Stimulated activated naive B cell treated with anti-CD40 and anti-IgM and Interleukin-4, amounts not matched to agents 10 μg/mL and 1 μg/mL and 100 μg/mL, for 72 hours (primary cell): ENCODE results near the gene IGFBP1.

Source experiments
- ATAC-seq, 2 donors: fragments of 150-1000 bp; cut with Tn5 transposase; replicated peaks; 2 replicates each; pipeline ENCODE4 v1.10.0; 2021; ENCODE audit warnings: moderate library complexity in 1 of 2
- DNase-seq: peaks from one replicate; pipeline ENCODE4 v3.0.0; 2021
- H3K27ac Mint-ChIP-seq: one replicate; pipeline ENCODE4 v1.8.0; 2022; ENCODE audit warnings: mild to moderate bottlenecking, mixed read lengths
- H3K27me3 Mint-ChIP-seq, 2 donors: one replicate each; pipeline ENCODE4 v1.8.0; 2022; ENCODE audit warnings: mixed read lengths in 2 of 2
- H3K36me3 Mint-ChIP-seq, 2 donors: one replicate each; pipeline ENCODE4 v1.8.0; 2022; ENCODE audit warnings: mixed read lengths in 2 of 2, mild to moderate bottlenecking in 1 of 2
- H3K4me1 Mint-ChIP-seq, 2 donors: one replicate each; pipeline ENCODE4 v1.8.0; 2022; ENCODE audit warnings: mixed read lengths in 2 of 2, mild to moderate bottlenecking in 1 of 2
- H3K4me3 Mint-ChIP-seq, 2 donors: one replicate each; pipeline ENCODE4 v1.8.0; 2022; ENCODE audit warnings: mild to moderate bottlenecking in 2 of 2, mixed read lengths in 2 of 2, moderate library complexity in 1 of 2
- H3K9me3 Mint-ChIP-seq, 2 donors: one replicate each; pipeline ENCODE4 v1.8.0; 2022; ENCODE audit warnings: mixed read lengths in 2 of 2, mild to moderate bottlenecking in 1 of 2

The IGFBP1 gene

DNA sequence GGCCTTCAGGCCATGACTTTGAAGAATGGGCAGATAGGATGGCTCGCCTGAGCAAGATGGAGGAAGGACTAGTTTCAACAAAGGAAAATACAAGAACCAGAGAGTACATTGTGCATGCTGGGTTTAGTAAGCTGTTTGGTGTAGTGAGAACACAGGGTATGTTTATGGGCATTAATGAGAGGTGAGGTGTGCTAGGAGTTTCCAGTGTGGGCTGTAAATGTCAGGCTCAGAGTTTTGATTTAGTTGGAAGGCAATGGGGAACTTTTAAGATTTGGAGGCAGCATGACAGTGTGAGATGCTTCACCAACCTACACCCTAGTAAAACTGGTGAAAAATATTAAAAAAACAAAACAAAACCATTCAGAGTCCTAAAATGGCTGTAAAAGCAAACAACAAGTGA lies 13.3 kb downstream of the IGFBP1 start:
- peaks cover 3% of the 10 kb centered on the region in 2 donors for H3K9me3 Mint-ChIP-seq
- peaks cover 0 to 3% of the 10 kb centered on the region in 2 donors for H3K4me1 Mint-ChIP-seq
- H3K27me3 Mint-ChIP-seq, result peaks cover 17 to 26% of the 10 kb centered on the region in 2 donors
- DNase-seq (no peak), ATAC-seq (peak; percentile 53 to 68)
- no peak overlapping the region for H3K27ac Mint-ChIP-seq
- H3K36me3 Mint-ChIP-seq, result no peaks in the 10 kb centered on the region
- no peak overlapping the region for H3K4me3 Mint-ChIP-seq

DNA sequence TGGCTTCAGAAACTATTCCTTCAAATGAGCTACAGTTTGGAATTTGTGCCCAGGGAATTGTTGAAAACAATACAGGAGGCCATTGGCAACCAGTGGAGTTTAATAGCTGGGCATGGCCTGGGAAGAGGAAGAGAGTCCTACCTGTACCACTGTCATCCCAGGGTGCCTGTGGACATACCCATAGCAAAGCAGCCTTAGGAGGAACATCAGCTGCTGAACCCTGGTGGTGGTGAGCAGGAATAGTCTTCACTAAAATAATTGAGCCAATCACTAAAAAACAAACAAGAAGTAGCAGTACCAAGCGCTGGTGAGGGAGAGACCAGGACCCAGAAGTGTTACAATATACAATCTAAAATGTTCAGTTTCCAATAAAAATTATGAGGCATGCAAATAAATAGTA lies 14.5 kb downstream of the IGFBP1 start:
- DNase-seq, result no peak
- H3K27ac Mint-ChIP-seq, result no peak overlapping the region
- H3K27me3 Mint-ChIP-seq, result peaks cover 17 to 23% of the 10 kb centered on the region in 2 donors
- no peak for ATAC-seq
- H3K4me1 Mint-ChIP-seq, result peaks cover 0 to 3% of the 10 kb centered on the region in 2 donors
- H3K36me3 Mint-ChIP-seq, result no peaks in the 10 kb centered on the region
- peaks cover 3% of the 10 kb centered on the region in 2 donors for H3K9me3 Mint-ChIP-seq
- no peak overlapping the region for H3K4me3 Mint-ChIP-seq

DNA sequence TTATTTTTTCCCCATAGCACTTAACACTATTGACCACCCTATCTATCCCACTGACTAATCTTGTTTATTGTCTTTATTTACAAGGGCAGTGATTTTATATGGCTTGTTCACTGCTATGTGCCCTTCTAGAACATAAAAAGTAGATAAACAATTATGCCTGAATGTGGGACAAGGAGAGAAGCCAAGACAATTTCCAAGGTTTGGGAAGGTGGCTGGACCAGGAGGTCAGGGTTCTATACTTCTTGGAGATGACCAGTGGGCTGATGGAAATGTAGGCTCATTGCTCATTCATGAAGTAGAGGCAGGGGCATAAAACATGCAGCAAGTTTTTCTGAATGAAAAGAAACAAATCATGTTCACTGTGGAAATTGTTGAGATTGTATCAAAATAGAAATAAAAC lies 21.3 kb downstream of the IGFBP1 start:
- Mint-ChIP-seq H3K4me3 (no peak overlapping the region), H3K4me1 (no peaks in the 10 kb centered on the region), H3K27me3 (peaks cover 27 to 39% of the 10 kb centered on the region in 2 donors), H3K27ac (no peak overlapping the region), H3K36me3 (peaks cover 0 to 3% of the 10 kb centered on the region in 2 donors), H3K9me3 (peaks cover 5 to 6% of the 10 kb centered on the region in 2 donors)
- DNase-seq, result no peak
- no peak for ATAC-seq

DNA sequence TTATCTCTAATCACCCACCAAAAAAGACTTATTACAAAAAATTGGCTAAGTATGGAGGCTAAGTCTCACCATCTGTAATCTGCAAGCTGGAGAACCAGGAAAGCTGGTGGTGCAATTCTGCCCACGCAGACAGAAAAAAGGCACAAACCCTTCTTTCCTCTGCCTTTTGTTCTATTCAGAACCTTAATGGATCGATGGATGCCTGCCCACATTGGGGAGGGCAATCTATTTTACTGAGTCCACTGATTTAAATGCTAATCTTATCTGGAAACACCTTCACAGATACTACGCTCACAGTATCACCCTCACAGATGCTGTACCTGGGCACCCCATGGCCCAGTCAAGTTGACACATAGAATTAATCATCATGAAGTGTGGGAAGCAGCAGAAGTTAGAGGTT lies 22.6 kb downstream of the IGFBP1 start:
- DNase-seq, result no peak
- H3K9me3 Mint-ChIP-seq, result peaks cover 5 to 6% of the 10 kb centered on the region in 2 donors
- no peak overlapping the region for H3K4me3 Mint-ChIP-seq
- H3K36me3 Mint-ChIP-seq, result peaks cover 0 to 3% of the 10 kb centered on the region in 2 donors
- H3K27ac Mint-ChIP-seq, result no peak overlapping the region
- no peaks in the 10 kb centered on the region for H3K4me1 Mint-ChIP-seq
- no peak for ATAC-seq
- H3K27me3 Mint-ChIP-seq, result peaks cover 31 to 42% of the 10 kb centered on the region in 2 donors

DNA sequence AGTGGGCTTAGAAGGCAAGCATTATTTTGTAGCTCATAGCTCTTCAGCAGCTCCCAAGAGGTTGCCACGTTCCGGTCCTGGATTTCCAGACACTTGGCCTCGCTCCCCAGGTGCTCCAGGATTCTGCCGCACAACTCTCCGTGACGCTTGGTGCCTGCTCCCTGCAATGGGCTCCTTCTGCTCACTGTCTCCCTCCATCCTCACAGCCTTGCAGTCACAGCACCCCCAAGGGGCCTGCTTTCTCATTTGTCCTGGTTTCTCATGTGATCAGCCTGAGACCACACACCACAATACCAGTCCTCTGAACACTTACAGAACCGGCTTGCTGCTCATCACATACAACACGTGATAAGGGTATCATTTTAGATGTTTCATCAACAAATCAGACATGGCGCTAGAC lies 23.0 kb downstream of the IGFBP1 start:
- Mint-ChIP-seq H3K27me3 (peaks cover 36 to 47% of the 10 kb centered on the region in 2 donors), H3K4me3 (no peak overlapping the region), H3K4me1 (no peaks in the 10 kb centered on the region), H3K36me3 (peaks cover 0 to 3% of the 10 kb centered on the region in 2 donors), H3K27ac (no peak overlapping the region), H3K9me3 (peaks cover 5 to 6% of the 10 kb centered on the region in 2 donors)
- no peak for DNase-seq
- no peak for ATAC-seq

DNA sequence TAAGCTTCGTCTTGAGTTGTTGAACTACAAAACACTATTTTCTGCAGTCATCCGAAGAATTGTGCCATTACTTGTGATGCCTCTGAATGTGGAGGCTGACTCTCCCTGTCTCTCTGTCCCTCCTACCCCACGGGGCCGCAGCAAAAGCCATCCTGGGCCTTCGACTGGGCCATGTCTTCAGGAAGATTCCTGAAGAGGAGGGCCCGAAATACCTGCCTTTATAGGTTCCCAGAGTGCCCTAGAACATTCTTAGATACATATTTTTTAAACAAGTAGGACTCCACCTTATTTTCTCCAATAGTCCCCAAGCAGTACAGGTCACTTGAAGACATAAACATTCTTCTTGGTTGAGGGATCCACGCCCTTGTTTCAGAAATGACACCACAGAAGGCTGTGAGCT lies 24.7 kb downstream of the IGFBP1 start:
- H3K27ac Mint-ChIP-seq, result no peak overlapping the region
- H3K9me3 Mint-ChIP-seq, result peaks cover 5 to 6% of the 10 kb centered on the region in 2 donors
- ATAC-seq, result no peak
- no peak for DNase-seq
- H3K27me3 Mint-ChIP-seq, result peaks cover 46 to 61% of the 10 kb centered on the region in 2 donors
- H3K4me3 Mint-ChIP-seq, result no peak overlapping the region
- peaks cover 0 to 3% of the 10 kb centered on the region in 2 donors for H3K36me3 Mint-ChIP-seq
- peaks cover 0 to 6% of the 10 kb centered on the region in 2 donors for H3K4me1 Mint-ChIP-seq

DNA sequence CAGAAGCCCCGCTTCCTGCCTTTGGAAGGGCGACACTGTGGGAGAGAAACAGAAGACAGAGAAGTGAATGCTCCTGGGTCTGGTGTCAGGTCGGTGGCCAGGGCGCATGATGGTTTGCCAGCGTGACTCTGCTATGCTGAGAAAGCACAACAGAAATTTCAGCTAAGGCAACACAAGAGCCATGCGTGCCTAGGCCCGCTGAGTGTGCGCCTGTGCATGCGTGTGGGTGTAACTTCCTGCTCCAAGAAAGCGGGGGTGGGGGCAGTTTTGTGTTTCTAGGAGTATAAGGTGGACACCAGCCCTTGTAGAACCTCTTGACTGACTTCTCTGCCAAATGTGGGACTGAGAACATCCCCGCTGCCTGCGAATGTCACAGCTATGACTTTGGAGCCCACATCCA lies 26.6 kb downstream of the IGFBP1 start:
- no peak overlapping the region for H3K4me3 Mint-ChIP-seq
- DNase-seq (no peak), ATAC-seq (no peak)
- peaks cover 46 to 62% of the 10 kb centered on the region in 2 donors for H3K27me3 Mint-ChIP-seq
- H3K27ac Mint-ChIP-seq, result no peak overlapping the region
- H3K36me3 Mint-ChIP-seq, result no peaks in the 10 kb centered on the region
- H3K4me1 Mint-ChIP-seq, result peaks cover 0 to 6% of the 10 kb centered on the region in 2 donors
- no peaks in the 10 kb centered on the region for H3K9me3 Mint-ChIP-seq

DNA sequence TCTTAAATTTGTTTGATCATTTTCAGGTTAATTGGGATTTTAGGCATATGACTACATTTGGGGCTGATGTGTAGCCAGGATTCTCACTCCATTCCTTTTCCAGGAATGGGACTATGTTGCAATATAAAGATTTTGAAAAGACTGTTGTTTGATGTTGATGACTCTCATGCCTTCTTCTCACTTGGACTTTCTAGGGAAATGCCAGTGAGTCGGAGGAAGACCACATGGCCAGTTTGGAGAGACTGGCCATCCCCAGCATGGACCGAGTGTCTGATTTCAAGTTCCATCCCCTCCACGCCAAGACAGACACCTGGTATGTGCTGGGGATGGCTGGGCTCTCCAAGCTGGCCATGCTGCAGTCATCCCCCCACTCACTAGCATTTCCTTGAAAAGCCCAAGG lies 27.3 kb downstream of the IGFBP1 start:
- no peaks in the 10 kb centered on the region for H3K36me3 Mint-ChIP-seq
- DNase-seq (no peak), ATAC-seq (no peak)
- no peak overlapping the region for H3K4me3 Mint-ChIP-seq
- peaks cover 4 to 12% of the 10 kb centered on the region in 2 donors for H3K4me1 Mint-ChIP-seq
- H3K9me3 Mint-ChIP-seq, result no peaks in the 10 kb centered on the region
- H3K27me3 Mint-ChIP-seq, result peaks cover 49 to 63% of the 10 kb centered on the region in 2 donors
- H3K27ac Mint-ChIP-seq, result no peak overlapping the region

DNA sequence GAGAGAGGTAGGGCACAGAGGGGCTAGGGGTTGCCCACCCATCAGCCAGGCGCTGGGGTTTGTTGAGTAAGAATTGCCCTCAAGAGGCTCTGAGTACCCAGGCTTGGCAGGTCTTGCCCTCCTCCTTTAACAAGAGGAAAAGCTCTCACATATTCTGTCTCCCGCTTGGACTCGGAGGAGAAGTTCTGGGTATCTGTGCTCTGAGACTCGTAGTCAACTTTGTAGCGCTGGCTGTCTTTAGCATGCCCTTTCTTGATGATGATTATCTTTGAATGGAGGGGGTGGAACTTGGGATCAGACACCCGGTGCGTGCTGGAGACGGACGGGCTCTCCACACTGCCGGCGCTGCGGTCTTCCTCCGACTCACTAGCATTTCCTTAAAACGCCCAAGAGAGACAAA lies 28.8 kb downstream of the IGFBP1 start:
- ATAC-seq (no peak), DNase-seq (no peak)
- Mint-ChIP-seq H3K27ac (no peak overlapping the region), H3K36me3 (no peaks in the 10 kb centered on the region), H3K27me3 (peaks cover 45 to 63% of the 10 kb centered on the region in 2 donors), H3K9me3 (no peaks in the 10 kb centered on the region), H3K4me1 (peaks cover 4 to 14% of the 10 kb centered on the region in 2 donors), H3K4me3 (no peak overlapping the region)

DNA sequence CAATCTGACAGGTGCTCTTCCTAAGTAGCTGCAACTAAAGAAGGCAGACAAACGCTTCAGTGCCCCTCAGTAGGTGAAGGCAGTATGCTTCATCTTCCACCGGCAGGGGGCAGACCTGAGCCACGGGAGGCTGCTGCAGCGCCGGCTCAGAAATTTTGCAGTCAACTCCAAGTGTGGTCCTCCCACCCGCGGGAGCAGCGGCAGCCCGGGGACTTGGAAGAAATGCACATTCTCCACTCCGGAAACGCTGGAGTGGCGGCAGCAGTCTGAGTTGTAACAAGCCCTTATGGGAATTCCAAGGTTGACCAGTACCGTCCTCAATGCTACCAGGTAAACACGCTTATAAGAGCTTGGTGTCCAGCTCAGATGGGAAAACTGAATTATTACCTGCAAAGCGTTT lies 29.4 kb downstream of the IGFBP1 start:
- no peak overlapping the region for H3K27ac Mint-ChIP-seq
- ATAC-seq, result peak; percentile 69 to 74
- H3K4me3 Mint-ChIP-seq, result no peak overlapping the region
- peaks cover 8 to 20% of the 10 kb centered on the region in 2 donors for H3K4me1 Mint-ChIP-seq
- peak; percentile 49 for DNase-seq
- peaks cover 50 to 69% of the 10 kb centered on the region in 2 donors for H3K27me3 Mint-ChIP-seq
- no peaks in the 10 kb centered on the region for H3K36me3 Mint-ChIP-seq
- no peaks in the 10 kb centered on the region for H3K9me3 Mint-ChIP-seq

DNA sequence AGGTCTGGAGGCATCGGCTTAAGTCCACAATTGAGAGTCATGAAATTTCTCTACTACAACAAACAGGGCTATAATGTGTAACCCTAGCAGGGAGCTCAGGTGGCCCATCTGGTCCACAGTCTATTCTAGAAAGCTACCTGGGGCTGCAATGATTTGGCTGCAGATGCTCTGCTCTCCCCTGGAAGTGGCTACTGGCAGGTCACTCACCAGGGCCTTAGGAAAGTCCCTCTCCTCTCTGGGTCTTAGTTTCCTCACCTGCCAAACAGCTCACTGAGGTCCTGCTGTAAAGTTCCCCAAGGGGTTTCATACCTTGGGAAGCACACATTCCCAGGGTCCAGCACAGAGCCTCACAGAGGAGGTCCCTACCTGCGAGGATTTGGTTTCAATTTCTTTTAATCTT lies 30.3 kb downstream of the IGFBP1 start:
- Mint-ChIP-seq H3K4me1 (peaks cover 12 to 29% of the 10 kb centered on the region in 2 donors), H3K27me3 (peaks cover 54 to 69% of the 10 kb centered on the region in 2 donors), H3K36me3 (no peaks in the 10 kb centered on the region), H3K27ac (no peak overlapping the region), H3K4me3 (no peak overlapping the region), H3K9me3 (no peaks in the 10 kb centered on the region)
- ATAC-seq (no peak), DNase-seq (no peak)

DNA sequence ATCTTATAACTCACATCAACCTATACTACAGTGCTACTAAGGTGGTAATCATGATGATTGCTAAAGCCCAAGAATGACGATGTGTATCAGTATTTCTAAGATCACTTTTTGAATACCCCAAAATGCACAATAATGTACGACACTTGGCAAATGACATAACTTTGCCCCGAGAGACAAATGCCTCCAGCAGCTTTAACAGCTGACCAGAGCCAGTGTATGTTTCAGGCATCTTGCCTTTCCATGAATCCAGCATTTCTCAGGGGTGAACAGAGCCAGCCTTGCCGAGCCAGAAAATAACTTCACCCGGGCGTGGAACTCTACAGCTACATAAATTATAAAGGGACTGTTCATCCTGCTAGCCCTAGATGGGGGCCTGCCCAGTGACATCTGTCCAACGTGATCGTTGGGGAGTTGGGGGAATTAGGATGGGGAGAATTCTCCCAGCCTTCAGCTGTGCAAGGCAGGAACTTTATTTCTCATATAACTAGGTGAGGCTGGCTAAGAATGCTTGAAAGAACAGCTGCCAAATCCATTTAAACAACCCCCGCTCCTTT lies 31.0 kb downstream of the IGFBP1 start:
- no peak for ATAC-seq
- Mint-ChIP-seq H3K4me1 (peaks cover 12 to 29% of the 10 kb centered on the region in 2 donors), H3K27me3 (peaks cover 55 to 71% of the 10 kb centered on the region in 2 donors), H3K4me3 (no peak overlapping the region), H3K36me3 (no peaks in the 10 kb centered on the region), H3K9me3 (no peaks in the 10 kb centered on the region), H3K27ac (no peak overlapping the region)
- DNase-seq, result no peak

DNA sequence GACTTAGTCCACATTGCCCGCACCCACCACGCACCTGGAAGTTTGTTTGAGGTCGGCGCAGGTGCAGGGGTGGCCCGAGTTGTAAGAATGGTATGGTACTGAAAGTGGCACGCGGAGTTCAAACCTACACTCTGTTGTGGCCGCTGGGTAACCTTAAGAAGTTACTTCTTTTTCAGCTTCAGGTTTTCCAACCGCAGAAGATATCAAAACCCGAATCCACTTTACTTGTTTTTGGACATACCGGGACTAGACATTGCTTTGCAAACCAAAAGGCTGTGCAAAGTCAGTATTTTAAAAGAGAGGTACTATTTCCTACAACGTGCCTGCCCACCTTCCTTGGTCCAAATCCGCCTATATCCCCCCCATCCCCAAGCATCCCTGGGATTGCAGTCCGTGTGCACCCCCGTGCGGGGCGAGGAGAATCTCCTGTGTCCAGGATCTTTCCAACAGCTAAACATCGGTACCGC lies 31.7 kb downstream of the IGFBP1 start:
- Mint-ChIP-seq H3K4me1 (peaks cover 12 to 29% of the 10 kb centered on the region in 2 donors), H3K27me3 (peaks cover 60 to 78% of the 10 kb centered on the region in 2 donors), H3K27ac (peak overlapping the region; percentile 56), H3K4me3 (peak overlapping the region; percentile 33 to 50), H3K36me3 (no peaks in the 10 kb centered on the region), H3K9me3 (no peaks in the 10 kb centered on the region)
- no peak for ATAC-seq
- no peak for DNase-seq

DNA sequence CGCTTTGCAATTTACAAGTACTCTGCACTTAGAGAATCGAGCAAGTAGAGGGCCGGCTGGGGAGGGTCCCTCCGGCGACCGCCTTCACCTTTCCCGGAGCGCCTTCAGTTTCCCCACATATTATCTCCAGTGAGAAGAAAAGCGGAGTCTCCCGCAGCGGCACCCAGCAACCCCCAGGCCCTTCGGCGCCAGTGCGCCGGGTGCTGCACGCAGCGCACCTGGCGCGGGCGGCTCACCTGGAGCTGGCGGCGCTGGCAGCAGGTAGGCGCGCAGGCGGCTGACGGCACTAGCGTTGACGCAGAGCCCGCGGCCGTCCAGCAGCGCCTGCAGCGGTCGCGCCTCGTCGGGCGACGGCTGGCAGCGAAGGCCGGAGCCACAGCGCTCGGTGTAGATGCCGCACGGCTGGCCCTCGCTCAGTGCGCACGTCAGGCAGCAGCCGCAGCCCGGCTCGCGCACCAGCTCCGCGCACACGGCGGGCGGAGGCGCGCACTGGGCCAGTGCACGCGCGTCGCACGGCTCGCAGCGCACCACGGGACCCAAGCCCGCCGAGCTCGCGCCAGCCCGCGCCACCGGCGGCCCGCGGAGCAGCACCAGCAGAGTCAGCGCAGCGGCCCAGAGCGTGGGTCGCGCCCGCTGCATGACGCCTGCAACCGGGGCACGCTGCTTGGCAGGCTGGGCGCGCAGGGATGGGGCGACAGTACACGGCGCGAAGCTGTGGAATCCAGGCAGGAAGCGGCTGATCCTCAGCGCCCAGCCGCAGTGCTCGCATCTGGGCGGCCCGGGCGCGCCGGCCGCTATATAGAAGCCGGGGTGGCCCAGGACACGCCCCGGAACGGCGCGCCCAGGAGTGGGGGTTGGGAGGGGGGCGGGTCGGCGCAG lies 32.5 kb downstream of the IGFBP1 start, which contains the start of gene IGFBP3:
TSS of gene IGFBP3 (minus strand) at position 771 of the 879 bp plus-strand sequence. CDS start at position 639, 132 bp downstream.
- Mint-ChIP-seq H3K4me1 (peaks cover 12 to 29% of the 10 kb centered on the region in 2 donors), H3K9me3 (no peaks in the 10 kb centered on the region), H3K4me3 (peak within 1 kb of the TSS; percentile 47 to 50), H3K27me3 (peaks cover 57 to 77% of the 10 kb centered on the region in 2 donors), H3K36me3 (no peaks in the 10 kb centered on the region), H3K27ac (peak within 1 kb of the TSS; percentile 67)
- DNase-seq (no peak), ATAC-seq (peak; percentile 10 to 35)

DNA sequence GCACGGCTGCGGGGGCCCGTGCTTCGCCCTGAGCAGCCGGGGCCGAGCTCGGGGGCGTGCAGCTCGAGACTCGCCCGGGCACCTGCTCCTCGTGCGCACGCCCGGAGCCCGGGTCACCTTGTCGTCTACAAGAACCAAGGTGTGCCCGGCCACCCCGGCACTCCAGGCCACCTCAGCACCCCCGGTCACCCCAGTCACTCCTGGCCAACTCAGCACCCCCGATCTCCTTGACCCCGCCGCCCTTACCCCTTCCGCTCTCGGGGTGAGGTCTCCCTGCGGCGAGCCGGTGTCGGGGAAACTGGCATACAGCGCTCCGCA lies 33.1 kb downstream of the IGFBP1 start:
- no peaks in the 10 kb centered on the region for H3K36me3 Mint-ChIP-seq
- ATAC-seq (no peak), DNase-seq (no peak)
- H3K9me3 Mint-ChIP-seq, result no peaks in the 10 kb centered on the region
- peaks cover 54 to 77% of the 10 kb centered on the region in 2 donors for H3K27me3 Mint-ChIP-seq
- peak overlapping the region in 1 of 2 donors; percentile 47 for H3K4me3 Mint-ChIP-seq
- no peak overlapping the region for H3K27ac Mint-ChIP-seq
- peaks cover 12 to 29% of the 10 kb centered on the region in 2 donors for H3K4me1 Mint-ChIP-seq
